Suprapubic skin (tissue), 4 donors: ENCODE data around the gene KLHL11. TPM values are rescaled to one million over a fixed set of nuclear protein-coding genes. Genes with fewer than 3 reads are reported as not detected.

Source experiments
- DNase-seq, 2 donors: peaks; one replicate each; pipeline ENCODE4 v3.0.0-alpha.2; 2019; ENCODE audit warnings: low spot score in 2 of 2
- H3K27ac ChIP-seq: fragments of 200-600 bp; sonication (generic); one replicate; pipeline ENCODE4 v1.5.1; 2019
- H3K27me3 ChIP-seq: fragments of 200-600 bp; sonication (generic); one replicate; pipeline ENCODE4 v1.5.1; 2019
- H3K36me3 ChIP-seq: fragments of 200-600 bp; sonication (generic); one replicate; pipeline ENCODE4 v1.5.1; 2019
- H3K4me1 ChIP-seq: fragments of 200-600 bp; sonication (generic); one replicate; pipeline ENCODE4 v1.5.1; 2019
- H3K4me3 ChIP-seq: fragments of 200-600 bp; sonication (generic); one replicate; pipeline ENCODE4 v1.5.1; 2019; ENCODE audit warnings: mild to moderate bottlenecking
- H3K9me3 ChIP-seq: fragments of 200-600 bp; sonication (generic); one replicate; pipeline ENCODE4 v1.5.1; 2019
- CTCF ChIP-seq, 2 donors: fragments of 200-600 bp in 1 of 2; fragments of 450-650 bp in 1 of 2; sonication (generic) in 1 of 2; IDR thresholded peaks; one replicate each; pipeline ENCODE4 v1.5.1; 2016 to 2019; ENCODE audit warnings: antibody characterized with exemption in 2 of 2, mild to moderate bottlenecking in 1 of 2, moderate library complexity in 1 of 2
- EP300 ChIP-seq: sonication (generic); formaldehyde crosslinking; IDR thresholded peaks from one replicate; pipeline ENCODE4 v1.6.1; 2017; ENCODE audit warnings: antibody characterized with exemption
- POLR2A ChIP-seq, 2 donors: fragments of 450-650 bp; IDR thresholded peaks; one replicate each; pipeline ENCODE4 v1.6.1; 2017; ENCODE audit warnings: antibody characterized with exemption in 2 of 2, mild to moderate bottlenecking in 2 of 2, moderate library complexity in 2 of 2
- POLR2AphosphoS5 ChIP-seq, 3 donors: sonication (generic); formaldehyde crosslinking; IDR thresholded peaks; one replicate each; pipeline ENCODE4 v1.6.1; 2017; ENCODE audit warnings: antibody characterized with exemption in 3 of 3
- WGBS: methylation state at CpG from one replicate; pipeline ENCODE4 v1.1.5; 2018; 5-methylcytosine and 5-hydroxymethylcytosine counted together
- total RNA-seq, 4 donors: library from RNA; depleted of rRNA; stranded (reverse); fragments of >200 nt; gene quantifications; one replicate each; pipeline ENCODE4 v1.1.0, GENCODE V29; 2016

Gene KLHL11
- total RNA-seq, 4 donors from 2014 or later = 19.6 to 27.9 (median 21.4) TPM

GRCh38 chr17:41912925-41913324 lies 47.7 kb upstream of the KLHL11 start:
- Histone ChIP-seq H3K4me1 (peaks cover 35% of the 10 kb centered on the region), H3K9me3 (no peaks in the 10 kb centered on the region), H3K36me3 (peaks cover 58% of the 10 kb centered on the region), H3K4me3 (no peak overlapping the region), H3K27me3 (no peaks in the 10 kb centered on the region), H3K27ac (no peak overlapping the region)
- no peak for DNase-seq
- no peak for TF ChIP-seq POLR2A (IDR thresholded peaks at IDR 0.05)
- TF ChIP-seq EP300 = no peak
- no peak for TF ChIP-seq POLR2AphosphoS5 (IDR thresholded peaks at IDR 0.05)
- TF ChIP-seq CTCF (IDR thresholded peaks at IDR 0.05) = no peak
- WGBS = 64% methylated on average over 1 of the region's 1 CpG

- H3K27ac ChIP-seq = no peak overlapping the region
- WGBS = 94% methylated on average over 11 of the region's 13 CpGs
- H3K36me3 ChIP-seq = peaks cover 79% of the 10 kb centered on the region
- peaks cover 18% of the 10 kb centered on the region for H3K4me1 ChIP-seq
- no peak for TF ChIP-seq POLR2AphosphoS5 (IDR thresholded peaks at IDR 0.05)
- no peak for TF ChIP-seq EP300
- TF ChIP-seq CTCF (IDR thresholded peaks at IDR 0.05) = no peak
- TF ChIP-seq POLR2A (IDR thresholded peaks at IDR 0.05) = no peak
- no peak for DNase-seq
- no peak overlapping the region for H3K4me3 ChIP-seq
- H3K27me3 ChIP-seq = no peaks in the 10 kb centered on the region
- H3K9me3 ChIP-seq = no peaks in the 10 kb centered on the region
These were observed 45.6 kb upstream of the KLHL11 start for GRCh38 chr17:41910701-41911391.

- 97% methylated on average over 13 of the region's 13 CpGs for WGBS
These were observed 43.9 kb upstream of the KLHL11 start for GRCh38 chr17:41909088-41909487.

GRCh38 chr17:41907633-41908539 lies 42.7 kb upstream of the KLHL11 start:
- Histone ChIP-seq H3K9me3 (no peaks in the 10 kb centered on the region), H3K36me3 (peaks cover 93% of the 10 kb centered on the region), H3K27me3 (no peaks in the 10 kb centered on the region), H3K27ac (no peak overlapping the region), H3K4me3 (no peak overlapping the region), H3K4me1 (no peaks in the 10 kb centered on the region)
- no peak for TF ChIP-seq POLR2A (IDR thresholded peaks at IDR 0.05)
- no peak for TF ChIP-seq EP300
- no peak for TF ChIP-seq CTCF (IDR thresholded peaks at IDR 0.05)
- no peak for TF ChIP-seq POLR2AphosphoS5 (IDR thresholded peaks at IDR 0.05)
- DNase-seq = no peak
- 93% methylated on average over 12 of the region's 14 CpGs for WGBS

More at GRCh38 chr17:41909088-41909487, 43.9 kb upstream of the KLHL11 start:
- H3K9me3 ChIP-seq = no peaks in the 10 kb centered on the region
- no peaks in the 10 kb centered on the region for H3K27me3 ChIP-seq
- TF ChIP-seq POLR2AphosphoS5 (IDR thresholded peaks at IDR 0.05) (no peak), CTCF (IDR thresholded peaks at IDR 0.05) (no peak), EP300 (no peak), POLR2A (IDR thresholded peaks at IDR 0.05) (no peak)
- H3K36me3 ChIP-seq = peaks cover 96% of the 10 kb centered on the region
- H3K4me1 ChIP-seq = peaks cover 4% of the 10 kb centered on the region
- no peak for DNase-seq
- no peak overlapping the region for H3K27ac ChIP-seq
- no peak overlapping the region for H3K4me3 ChIP-seq

- no peak for TF ChIP-seq EP300
- no peak for TF ChIP-seq POLR2A (IDR thresholded peaks at IDR 0.05)
- TF ChIP-seq CTCF (IDR thresholded peaks at IDR 0.05) = no peak
- no peak for TF ChIP-seq POLR2AphosphoS5 (IDR thresholded peaks at IDR 0.05)
- Histone ChIP-seq H3K9me3 (no peaks in the 10 kb centered on the region), H3K27ac (no peak overlapping the region), H3K4me3 (no peak overlapping the region), H3K36me3 (peaks cover 93% of the 10 kb centered on the region), H3K4me1 (no peaks in the 10 kb centered on the region), H3K27me3 (no peaks in the 10 kb centered on the region)
- WGBS = 84% methylated on average over 8 of the region's 8 CpGs
- no peak for DNase-seq
These were observed 41.9 kb upstream of the KLHL11 start for GRCh38 chr17:41907185-41907556.
